Measurements from ENCODE around the gene PSME2.

DNA sequence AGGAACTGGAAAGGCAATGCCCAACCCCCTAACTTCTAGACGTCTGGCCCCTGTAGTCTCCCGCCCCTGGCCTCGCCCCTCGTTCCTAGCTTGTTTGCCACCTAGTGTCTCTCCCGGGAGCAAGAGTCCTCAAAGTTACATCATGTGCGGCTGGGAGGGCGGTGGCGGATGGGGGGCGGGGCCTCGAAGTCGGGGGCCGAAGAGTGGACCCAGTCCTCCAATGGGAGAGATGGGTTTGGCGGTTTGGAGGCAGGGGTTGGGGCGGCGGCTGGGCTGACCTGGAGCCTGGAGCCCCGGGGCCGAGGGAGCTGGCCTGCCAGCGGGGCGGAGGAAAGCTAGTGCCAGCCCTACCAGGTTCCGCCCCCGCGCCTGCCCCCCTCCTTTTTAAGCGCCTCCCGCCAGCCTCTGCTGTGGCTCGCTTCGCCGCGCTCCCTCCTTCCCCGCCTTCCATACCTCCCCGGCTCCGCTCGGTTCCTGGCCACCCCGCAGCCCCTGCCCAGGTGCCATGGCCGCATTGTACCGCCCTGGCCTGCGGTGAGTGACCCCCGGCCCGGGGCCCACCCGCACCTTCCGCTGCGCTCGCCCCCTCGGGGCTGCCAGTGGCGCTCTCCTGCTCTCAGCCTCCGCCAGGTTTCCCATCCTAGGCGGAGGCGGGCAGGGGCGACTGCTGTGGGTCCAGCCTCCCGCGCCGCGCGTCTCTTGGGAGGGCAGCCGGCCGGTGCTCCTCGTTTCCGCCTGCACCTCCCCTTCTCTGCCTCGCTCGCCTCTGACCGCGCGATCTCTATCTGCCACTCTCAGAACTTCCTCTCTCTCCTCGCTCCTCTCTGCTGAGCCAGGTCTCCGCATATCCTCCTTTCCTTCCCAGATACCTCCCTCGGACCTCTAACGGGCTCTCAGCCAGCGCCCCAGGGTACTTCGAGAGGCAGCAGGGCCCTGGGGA lies 52.2 kb downstream of the PSME2 start, which contains the start of gene PCK2:
- TF ChIP-seq MAX (IDR thresholded peaks at IDR 0.05) (no peak), POLR2AphosphoS5 (IDR thresholded peaks at IDR 0.05; ENCODE audit: low read depth, low read length) (peak; percentile 100), CREM (IDR thresholded peaks at IDR 0.05) (peak; percentile 74), CREM (CRISPR knock-in tag; IDR thresholded peaks at IDR 0.05) (no peak; the same call in 1 of the 2 replicates), NFATC3 (CRISPR knock-in tag; IDR thresholded peaks at IDR 0.05) (peak; percentile 30; the same call in 1 of the 2 replicates), IKZF1 (IDR thresholded peaks at IDR 0.05) (no peak), EP300 (IDR thresholded peaks at IDR 0.05; ENCODE audit: low read depth in 2 of 2, low read length in 2 of 2) (peak; percentile 23 to 86; a peak in 3 of 4 replicates), EP300 (CRISPR knock-in tag; IDR thresholded peaks at IDR 0.05; ENCODE audit: borderline replicate concordance) (peak; percentile 73), ZNF317 (CRISPR knock-in tag; IDR thresholded peaks at IDR 0.05) (peak; percentile 86), ZNF264 (CRISPR knock-in tag; IDR thresholded peaks at IDR 0.05) (0 out of 2 replicates have a peak, but pooled peaks have one; percentile 82)
- TF ChIP-seq, protein P1, sequence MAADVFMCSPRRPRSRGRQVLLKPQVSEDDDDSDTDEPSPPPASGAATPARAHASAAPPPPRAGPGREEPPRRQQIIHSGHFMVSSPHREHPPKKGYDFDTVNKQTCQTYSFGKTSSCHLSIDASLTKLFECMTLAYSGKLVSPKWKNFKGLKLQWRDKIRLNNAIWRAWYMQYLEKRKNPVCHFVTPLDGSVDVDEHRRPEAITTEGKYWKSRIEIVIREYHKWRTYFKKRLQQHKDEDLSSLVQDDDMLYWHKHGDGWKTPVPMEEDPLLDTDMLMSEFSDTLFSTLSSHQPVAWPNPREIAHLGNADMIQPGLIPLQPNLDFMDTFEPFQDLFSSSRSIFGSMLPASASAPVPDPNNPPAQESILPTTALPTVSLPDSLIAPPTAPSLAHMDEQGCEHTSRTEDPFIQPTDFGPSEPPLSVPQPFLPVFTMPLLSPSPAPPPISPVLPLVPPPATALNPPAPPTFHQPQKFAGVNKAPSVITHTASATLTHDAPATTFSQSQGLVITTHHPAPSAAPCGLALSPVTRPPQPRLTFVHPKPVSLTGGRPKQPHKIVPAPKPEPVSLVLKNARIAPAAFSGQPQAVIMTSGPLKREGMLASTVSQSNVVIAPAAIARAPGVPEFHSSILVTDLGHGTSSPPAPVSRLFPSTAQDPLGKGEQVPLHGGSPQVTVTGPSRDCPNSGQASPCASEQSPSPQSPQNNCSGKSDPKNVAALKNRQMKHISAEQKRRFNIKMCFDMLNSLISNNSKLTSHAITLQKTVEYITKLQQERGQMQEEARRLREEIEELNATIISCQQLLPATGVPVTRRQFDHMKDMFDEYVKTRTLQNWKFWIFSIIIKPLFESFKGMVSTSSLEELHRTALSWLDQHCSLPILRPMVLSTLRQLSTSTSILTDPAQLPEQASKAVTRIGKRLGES (CRISPR knock-in tag; IDR thresholded peaks at IDR 0.05; ENCODE audit: borderline replicate concordance), result peak; percentile 95
- TF ChIP-seq, protein P2, sequence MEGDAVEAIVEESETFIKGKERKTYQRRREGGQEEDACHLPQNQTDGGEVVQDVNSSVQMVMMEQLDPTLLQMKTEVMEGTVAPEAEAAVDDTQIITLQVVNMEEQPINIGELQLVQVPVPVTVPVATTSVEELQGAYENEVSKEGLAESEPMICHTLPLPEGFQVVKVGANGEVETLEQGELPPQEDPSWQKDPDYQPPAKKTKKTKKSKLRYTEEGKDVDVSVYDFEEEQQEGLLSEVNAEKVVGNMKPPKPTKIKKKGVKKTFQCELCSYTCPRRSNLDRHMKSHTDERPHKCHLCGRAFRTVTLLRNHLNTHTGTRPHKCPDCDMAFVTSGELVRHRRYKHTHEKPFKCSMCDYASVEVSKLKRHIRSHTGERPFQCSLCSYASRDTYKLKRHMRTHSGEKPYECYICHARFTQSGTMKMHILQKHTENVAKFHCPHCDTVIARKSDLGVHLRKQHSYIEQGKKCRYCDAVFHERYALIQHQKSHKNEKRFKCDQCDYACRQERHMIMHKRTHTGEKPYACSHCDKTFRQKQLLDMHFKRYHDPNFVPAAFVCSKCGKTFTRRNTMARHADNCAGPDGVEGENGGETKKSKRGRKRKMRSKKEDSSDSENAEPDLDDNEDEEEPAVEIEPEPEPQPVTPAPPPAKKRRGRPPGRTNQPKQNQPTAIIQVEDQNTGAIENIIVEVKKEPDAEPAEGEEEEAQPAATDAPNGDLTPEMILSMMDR (CRISPR knock-in tag; IDR thresholded peaks at IDR 0.05), result peak; percentile 66
- TF ChIP-seq, protein P3, sequence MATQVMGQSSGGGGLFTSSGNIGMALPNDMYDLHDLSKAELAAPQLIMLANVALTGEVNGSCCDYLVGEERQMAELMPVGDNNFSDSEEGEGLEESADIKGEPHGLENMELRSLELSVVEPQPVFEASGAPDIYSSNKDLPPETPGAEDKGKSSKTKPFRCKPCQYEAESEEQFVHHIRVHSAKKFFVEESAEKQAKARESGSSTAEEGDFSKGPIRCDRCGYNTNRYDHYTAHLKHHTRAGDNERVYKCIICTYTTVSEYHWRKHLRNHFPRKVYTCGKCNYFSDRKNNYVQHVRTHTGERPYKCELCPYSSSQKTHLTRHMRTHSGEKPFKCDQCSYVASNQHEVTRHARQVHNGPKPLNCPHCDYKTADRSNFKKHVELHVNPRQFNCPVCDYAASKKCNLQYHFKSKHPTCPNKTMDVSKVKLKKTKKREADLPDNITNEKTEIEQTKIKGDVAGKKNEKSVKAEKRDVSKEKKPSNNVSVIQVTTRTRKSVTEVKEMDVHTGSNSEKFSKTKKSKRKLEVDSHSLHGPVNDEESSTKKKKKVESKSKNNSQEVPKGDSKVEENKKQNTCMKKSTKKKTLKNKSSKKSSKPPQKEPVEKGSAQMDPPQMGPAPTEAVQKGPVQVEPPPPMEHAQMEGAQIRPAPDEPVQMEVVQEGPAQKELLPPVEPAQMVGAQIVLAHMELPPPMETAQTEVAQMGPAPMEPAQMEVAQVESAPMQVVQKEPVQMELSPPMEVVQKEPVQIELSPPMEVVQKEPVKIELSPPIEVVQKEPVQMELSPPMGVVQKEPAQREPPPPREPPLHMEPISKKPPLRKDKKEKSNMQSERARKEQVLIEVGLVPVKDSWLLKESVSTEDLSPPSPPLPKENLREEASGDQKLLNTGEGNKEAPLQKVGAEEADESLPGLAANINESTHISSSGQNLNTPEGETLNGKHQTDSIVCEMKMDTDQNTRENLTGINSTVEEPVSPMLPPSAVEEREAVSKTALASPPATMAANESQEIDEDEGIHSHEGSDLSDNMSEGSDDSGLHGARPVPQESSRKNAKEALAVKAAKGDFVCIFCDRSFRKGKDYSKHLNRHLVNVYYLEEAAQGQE (IDR thresholded peaks at IDR 0.05; ENCODE audit: borderline replicate concordance in 1 of 2, low read depth in 1 of 2, low read length in 2 of 2), result peak in 1 of 2 experiments; percentile 79; a peak in 2 of 4 replicates
- TF ChIP-seq, protein P4, sequence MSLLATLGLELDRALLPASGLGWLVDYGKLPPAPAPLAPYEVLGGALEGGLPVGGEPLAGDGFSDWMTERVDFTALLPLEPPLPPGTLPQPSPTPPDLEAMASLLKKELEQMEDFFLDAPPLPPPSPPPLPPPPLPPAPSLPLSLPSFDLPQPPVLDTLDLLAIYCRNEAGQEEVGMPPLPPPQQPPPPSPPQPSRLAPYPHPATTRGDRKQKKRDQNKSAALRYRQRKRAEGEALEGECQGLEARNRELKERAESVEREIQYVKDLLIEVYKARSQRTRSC (CRISPR knock-in tag; IDR thresholded peaks at IDR 0.05; ENCODE audit: low read depth), result no peak; the same call in 1 of the 2 replicates
